Ramos (cell line): ENCODE results near the gene ACSM2A.
"Not testable (repeated sequence)": the region's sequence is repeated elsewhere in the genome, so short reads cannot be mapped to it uniquely, and the experiment has no call there.

Experiments
- in situ Hi-C: fragments of 300-500 bp; cut with MboI; formaldehyde crosslinking; loops from one replicate; pipeline ENCODE4 v1.14.3; 2022; ENCODE audit warnings: low sequenced_read_pairs; ENCODE audit not compliant: unreplicated experiment

Gene ACSM2A

GRCh38 chr16:20451364-20451763 is at the start of gene ACSM2A:
TSS of gene ACSM2A (plus strand) at chr16:20451521. CDS start at chr16:20460115, 8,594 bp downstream.
- in situ Hi-C loops, result not testable (repeated sequence)

GRCh38 chr16:20402651-20403050 is 48.7 kb upstream of the ACSM2A start:
- in situ Hi-C loops, result no loop called here

- in situ Hi-C loops, result no loop called here
These were observed 46.7 kb upstream of the ACSM2A start, which contains the start of gene PDILT for GRCh38 chr16:20404637-20405036. TSS of gene PDILT (minus strand) at chr16:20404737. CDS start at chr16:20399300, 5,437 bp downstream.

GRCh38 chr16:20409398-20410120 is 41.8 kb upstream of the ACSM2A start, which contains the start of gene ACSM5:
TSS of gene ACSM5 (plus strand) at chr16:20409534. CDS start at chr16:20411485, 1,951 bp downstream.
- in situ Hi-C loops, result no loop called here

GRCh38 chr16:20410121-20410723 is 41.1 kb upstream of the ACSM2A start:
- in situ Hi-C loops, result no loop called here

- in situ Hi-C loops, result no loop called here
These were observed 40.3 kb upstream of the ACSM2A start for GRCh38 chr16:20411055-20411454.

GRCh38 chr16:20415541-20415940 is 35.8 kb upstream of the ACSM2A start:
- in situ Hi-C loops, result no loop called here

GRCh38 chr16:20419093-20419492 is 32.2 kb upstream of the ACSM2A start:
- in situ Hi-C loops, result not testable (repeated sequence)

- in situ Hi-C loops, result not testable (repeated sequence)
These were observed 29.6 kb upstream of the ACSM2A start for GRCh38 chr16:20421748-20422147.

GRCh38 chr16:20423772-20424128 is 27.6 kb upstream of the ACSM2A start:
- in situ Hi-C loops, result not testable (repeated sequence)

- in situ Hi-C loops, result no loop called here
These were observed 27.0 kb upstream of the ACSM2A start for GRCh38 chr16:20424129-20424866.

GRCh38 chr16:20427401-20427797 is 23.9 kb upstream of the ACSM2A start:
- in situ Hi-C loops, result not testable (repeated sequence)

- in situ Hi-C loops, result not testable (repeated sequence)
These were observed 21.8 kb upstream of the ACSM2A start for GRCh38 chr16:20429499-20429898.

- in situ Hi-C loops, result not testable (repeated sequence)
These were observed 20.8 kb upstream of the ACSM2A start for GRCh38 chr16:20430480-20430879.

- in situ Hi-C loops, result no loop called here
These were observed 20.4 kb upstream of the ACSM2A start for GRCh38 chr16:20430948-20431347.

GRCh38 chr16:20438950-20439349 is 12.4 kb upstream of the ACSM2A start:
- in situ Hi-C loops, result not testable (repeated sequence)

- in situ Hi-C loops, result not testable (repeated sequence)
These were observed 11.5 kb upstream of the ACSM2A start for GRCh38 chr16:20439820-20440231.

GRCh38 chr16:20440731-20441130 is 10.6 kb upstream of the ACSM2A start:
- in situ Hi-C loops, result not testable (repeated sequence)

GRCh38 chr16:20441191-20441590 is 10.1 kb upstream of the ACSM2A start:
- in situ Hi-C loops, result no loop called here

GRCh38 chr16:20441859-20442258 is 9.5 kb upstream of the ACSM2A start:
- in situ Hi-C loops, result not testable (repeated sequence)
